WERI-Rb-1 (cell line): ENCODE data around the gene MBTPS2.

Experiments
- DNase-seq: peaks from one replicate; pipeline ENCODE4 v3.0.0-alpha.2; 2020
- H3K27ac ChIP-seq: fragments of 250-450 bp; sonication (Bioruptor Pico); 2 replicates; pipeline ENCODE4 v1.5.1; 2020; ENCODE audit warnings: mild to moderate bottlenecking, moderate library complexity
- H3K27me3 ChIP-seq: fragments of 250-450 bp; sonication (Bioruptor Pico); 2 replicates; pipeline ENCODE4 v1.5.1; 2021; ENCODE audit warnings: mild to moderate bottlenecking, low read depth, moderate library complexity; ENCODE audit not compliant: insufficient read depth, severe bottlenecking
- H3K36me3 ChIP-seq: fragments of 250-450 bp; sonication (Bioruptor Pico); 2 replicates; pipeline ENCODE4 v1.5.1; 2020; ENCODE audit warnings: mild to moderate bottlenecking, moderate library complexity
- H3K4me3 ChIP-seq: 2 replicates; pipeline ENCODE4 v1.5.1; 2011; ENCODE audit warnings: low read depth, mild to moderate bottlenecking, control low read depth, low read length
- H3K9me3 ChIP-seq: fragments of 250-450 bp; sonication (Bioruptor Pico); 2 replicates; pipeline ENCODE4 v1.5.1; 2021; ENCODE audit warnings: mild to moderate bottlenecking, moderate library complexity; ENCODE audit not compliant: severe bottlenecking
- CTCF ChIP-seq: IDR thresholded peaks from 2 replicates; pipeline ENCODE4 v1.5.1; 2011; ENCODE audit warnings: low read depth, mild to moderate bottlenecking, control low read depth, inconsistent platforms, low read length

MBTPS2 gene

GRCh38 chrX:21839334-21840192 lies at the start of gene MBTPS2:
TSS of gene MBTPS2 (plus strand) at chrX:21839617. CDS start at chrX:21839735, 118 bp downstream.
- H3K27ac ChIP-seq: peak within 1 kb of the TSS; percentile 83
- peaks cover 7% of the 10 kb centered on the region for H3K27me3 ChIP-seq
- no peaks in the 10 kb centered on the region for H3K9me3 ChIP-seq
- TF ChIP-seq CTCF: no peak
- DNase-seq: peak; percentile 82
- peak within 1 kb of the TSS; percentile 58 for H3K4me3 ChIP-seq
- H3K36me3 ChIP-seq: 0 out of 2 replicates have a peak, but pooled peaks cover 2% of the 10 kb centered on the region

- H3K27ac ChIP-seq: no peak overlapping the region
Observed at GRCh38 chrX:21798677-21799219, 40.7 kb upstream of the MBTPS2 start.

GRCh38 chrX:21799767-21800166 lies 39.6 kb upstream of the MBTPS2 start:
- no peak for TF ChIP-seq CTCF
- H3K27ac ChIP-seq: no peak overlapping the region
- DNase-seq: no peak
- H3K9me3 ChIP-seq: no peaks in the 10 kb centered on the region
- no peak overlapping the region for H3K4me3 ChIP-seq
- no peaks in the 10 kb centered on the region for H3K36me3 ChIP-seq
- no peaks in the 10 kb centered on the region for H3K27me3 ChIP-seq

More at GRCh38 chrX:21798677-21799219, 40.7 kb upstream of the MBTPS2 start:
- no peak for TF ChIP-seq CTCF
- DNase-seq: no peak
- Histone ChIP-seq H3K9me3 (no peaks in the 10 kb centered on the region), H3K27me3 (no peaks in the 10 kb centered on the region), H3K4me3 (no peak overlapping the region), H3K36me3 (no peaks in the 10 kb centered on the region)

GRCh38 chrX:21800344-21800770 lies 39.1 kb upstream of the MBTPS2 start:
- Histone ChIP-seq H3K4me3 (no peak overlapping the region), H3K27me3 (no peaks in the 10 kb centered on the region), H3K27ac (no peak overlapping the region), H3K36me3 (no peaks in the 10 kb centered on the region), H3K9me3 (no peaks in the 10 kb centered on the region)
- no peak for DNase-seq
- TF ChIP-seq CTCF: no peak

- no peaks in the 10 kb centered on the region for H3K36me3 ChIP-seq
- TF ChIP-seq CTCF: no peak
- no peaks in the 10 kb centered on the region for H3K9me3 ChIP-seq
- no peak overlapping the region for H3K27ac ChIP-seq
- H3K27me3 ChIP-seq: no peaks in the 10 kb centered on the region
- no peak for DNase-seq
- H3K4me3 ChIP-seq: no peak overlapping the region
Observed at GRCh38 chrX:21802054-21802670, 37.3 kb upstream of the MBTPS2 start.
